Activated CD4-positive, alpha-beta T cell treated with anti-CD3 and anti-CD28 coated beads for 1 hour (primary cell): ENCODE results near the gene BRD9.
"Not testable (repeated sequence)": the region's sequence is repeated elsewhere in the genome, so short reads cannot be mapped to it uniquely, and the experiment has no call there.

Source experiments
- DNase-seq: peaks from one replicate; pipeline ENCODE4 v3.0.0-alpha.2; 2020

Gene BRD9

DNA sequence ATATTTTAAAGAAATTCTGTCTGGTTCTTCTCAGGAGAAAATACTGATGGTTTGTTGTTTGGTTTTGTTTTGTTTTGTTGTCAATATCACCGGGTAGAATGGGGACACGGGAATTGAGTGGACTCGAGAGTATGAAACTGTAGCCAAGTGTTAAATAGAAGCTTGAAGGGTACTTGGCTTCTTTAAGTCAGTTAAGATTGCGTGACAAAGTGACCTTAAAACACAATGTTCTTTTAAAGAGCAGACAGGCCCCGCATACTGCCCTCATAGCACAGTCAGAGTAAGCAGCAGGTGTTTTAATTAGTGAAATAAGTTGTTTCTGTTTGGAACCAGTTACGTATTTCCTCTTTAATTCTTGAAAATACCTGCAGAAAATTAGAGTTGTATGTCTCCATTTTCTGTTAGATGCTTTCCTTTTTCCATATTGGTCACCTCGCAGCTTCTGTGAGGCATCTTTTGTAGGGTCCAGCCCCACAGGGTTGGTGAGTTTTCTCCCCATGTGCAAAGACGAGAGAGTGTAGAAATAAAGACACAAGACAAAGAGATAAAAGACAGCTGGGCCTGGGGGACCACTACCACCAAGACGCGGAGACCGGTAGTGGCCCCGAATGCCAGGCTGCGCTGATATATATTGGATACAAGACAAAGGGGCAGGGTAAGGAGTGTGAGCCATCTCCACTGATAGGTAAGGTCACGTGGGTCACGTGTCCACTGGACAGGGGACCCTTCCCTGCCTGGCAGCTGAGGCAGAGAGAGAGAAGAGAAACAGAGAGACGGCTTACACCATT lies 9.7 kb upstream of the BRD9 start:
- no peak for DNase-seq

DNA sequence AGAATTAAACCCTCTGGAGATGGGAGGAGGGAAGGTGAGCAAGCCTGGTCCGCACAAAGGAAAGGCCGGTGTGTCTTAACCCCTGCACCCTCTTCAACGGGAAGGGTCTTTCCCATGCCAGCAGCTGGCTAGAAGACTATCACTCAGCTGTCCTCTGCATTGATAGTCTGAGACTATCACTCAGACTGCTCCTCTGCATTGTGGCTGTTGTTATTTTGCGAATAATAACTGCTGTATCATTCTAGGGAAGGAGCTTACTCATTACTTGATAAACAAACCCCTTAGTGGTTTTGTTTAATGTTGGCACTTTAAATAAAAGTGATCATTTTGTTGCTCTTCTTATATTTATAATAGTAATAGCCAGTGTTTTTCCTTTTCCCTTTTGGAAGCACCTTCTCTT lies 8.2 kb upstream of the BRD9 start:
- no peak for DNase-seq

- DNase-seq: no peak
Observed at GRCh38 chr5:893711-894110, 1.1 kb upstream of the BRD9 start.

- DNase-seq: no peak
Observed at GRCh38 chr5:893137-893506, 521 bp upstream of the BRD9 start.

GRCh38 chr5:891837-892393 lies 686 bp downstream of the BRD9 start:
- no peak for DNase-seq

GRCh38 chr5:891117-891836 lies 1.3 kb downstream of the BRD9 start:
- no peak for DNase-seq

DNA sequence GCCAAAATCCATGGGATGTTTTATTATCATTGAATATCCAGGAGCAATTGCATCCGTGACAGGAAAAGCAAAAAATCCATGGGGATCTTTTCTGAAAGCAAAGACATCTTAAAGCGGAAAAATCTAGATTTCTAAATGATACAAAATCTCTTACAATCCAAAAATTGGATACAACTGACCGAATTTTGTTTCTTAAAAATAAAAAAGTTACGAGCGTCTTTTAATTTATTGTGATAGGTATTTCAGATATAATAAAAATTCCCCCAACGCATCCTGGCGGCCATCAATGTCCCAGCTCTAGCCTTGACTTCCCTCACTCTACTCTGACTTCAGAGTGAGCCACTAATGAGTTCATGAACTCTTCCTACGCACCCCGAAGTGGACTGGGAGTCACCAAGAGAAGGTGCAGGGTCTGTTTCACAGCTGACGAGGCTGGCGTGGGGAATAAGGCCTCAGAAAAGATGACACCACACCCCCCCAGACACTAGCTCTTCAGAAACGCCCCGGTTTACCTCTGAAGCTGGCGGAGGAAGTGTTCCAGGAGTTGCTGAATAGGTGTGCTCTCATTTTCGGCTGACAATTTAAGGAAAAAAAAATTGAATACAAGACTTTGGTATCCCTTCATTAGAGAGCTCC lies 3.4 kb downstream of the BRD9 start:
- DNase-seq: no peak

DNA sequence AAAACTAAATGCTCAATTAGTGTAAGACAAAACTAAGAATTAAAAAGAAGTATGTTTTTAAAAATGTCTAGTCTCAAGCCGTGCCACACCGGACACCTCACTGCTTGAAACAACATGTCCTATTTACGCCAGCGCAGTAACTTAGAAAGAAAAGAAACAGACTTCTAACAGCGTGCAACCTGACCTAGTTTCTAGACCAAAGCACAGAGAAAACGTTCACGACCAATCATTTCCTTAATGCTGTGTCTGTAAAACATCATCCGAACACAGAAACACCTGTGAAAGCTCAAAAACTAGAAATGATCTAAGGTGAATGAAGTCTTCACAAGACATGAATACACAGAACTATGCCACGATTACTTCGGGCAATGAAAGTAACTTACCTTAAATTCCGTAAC lies 4.0 kb downstream of the BRD9 start:
- DNase-seq: no peak

- DNase-seq: no peak
Observed at GRCh38 chr5:887947-888637, 4.5 kb downstream of the BRD9 start.

DNA sequence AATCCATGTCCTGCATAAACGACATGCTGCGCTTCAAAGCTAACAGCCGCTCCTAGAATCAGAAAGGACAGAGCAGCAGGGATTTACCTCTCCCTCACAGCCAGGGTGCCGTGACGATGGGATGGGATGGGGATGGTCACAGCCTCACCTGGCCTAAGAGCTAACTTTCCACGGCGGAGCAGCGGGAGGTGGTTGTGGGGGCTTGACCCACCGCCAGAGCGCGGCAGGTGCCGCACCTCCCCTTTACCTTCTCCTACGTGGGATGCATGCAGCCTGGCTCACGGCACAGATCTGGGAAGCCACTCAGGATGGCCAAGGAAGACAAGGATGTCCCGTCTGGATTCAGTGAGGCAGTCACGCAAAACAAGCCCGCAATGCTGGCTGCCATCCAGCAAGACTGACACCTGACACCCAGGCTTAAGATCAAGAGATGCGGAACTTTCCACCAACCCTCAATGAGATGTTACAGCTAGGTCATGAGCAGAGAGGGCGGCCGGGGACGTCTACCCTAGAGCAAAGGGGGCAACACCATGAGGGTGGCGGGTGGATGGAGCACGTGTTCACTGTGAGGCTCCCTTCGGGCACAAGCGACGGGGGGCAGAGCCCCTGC lies 5.8 kb downstream of the BRD9 start:
- no peak for DNase-seq

GRCh38 chr5:886036-886435 lies 6.6 kb downstream of the BRD9 start:
- DNase-seq: no peak

GRCh38 chr5:885529-885928 lies 7.1 kb downstream of the BRD9 start:
- DNase-seq: no peak

DNA sequence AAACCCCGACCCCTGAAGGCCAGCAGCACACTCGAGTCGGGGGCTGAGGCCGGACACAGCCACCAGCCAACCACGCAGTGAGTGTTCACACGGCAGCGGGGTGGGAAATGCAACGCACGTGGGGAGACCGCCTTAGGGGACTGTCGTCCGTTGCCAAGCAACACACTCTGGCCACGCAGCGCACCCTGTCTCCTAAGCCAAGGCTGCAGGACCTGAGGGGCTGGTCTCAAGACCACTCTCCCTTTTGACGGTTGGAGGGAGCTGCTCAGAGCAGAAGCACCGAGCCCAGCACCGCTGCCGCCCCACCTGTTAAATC lies 7.5 kb downstream of the BRD9 start:
- no peak for DNase-seq

GRCh38 chr5:884345-885126 lies 8.1 kb downstream of the BRD9 start:
- DNase-seq: no peak

DNA sequence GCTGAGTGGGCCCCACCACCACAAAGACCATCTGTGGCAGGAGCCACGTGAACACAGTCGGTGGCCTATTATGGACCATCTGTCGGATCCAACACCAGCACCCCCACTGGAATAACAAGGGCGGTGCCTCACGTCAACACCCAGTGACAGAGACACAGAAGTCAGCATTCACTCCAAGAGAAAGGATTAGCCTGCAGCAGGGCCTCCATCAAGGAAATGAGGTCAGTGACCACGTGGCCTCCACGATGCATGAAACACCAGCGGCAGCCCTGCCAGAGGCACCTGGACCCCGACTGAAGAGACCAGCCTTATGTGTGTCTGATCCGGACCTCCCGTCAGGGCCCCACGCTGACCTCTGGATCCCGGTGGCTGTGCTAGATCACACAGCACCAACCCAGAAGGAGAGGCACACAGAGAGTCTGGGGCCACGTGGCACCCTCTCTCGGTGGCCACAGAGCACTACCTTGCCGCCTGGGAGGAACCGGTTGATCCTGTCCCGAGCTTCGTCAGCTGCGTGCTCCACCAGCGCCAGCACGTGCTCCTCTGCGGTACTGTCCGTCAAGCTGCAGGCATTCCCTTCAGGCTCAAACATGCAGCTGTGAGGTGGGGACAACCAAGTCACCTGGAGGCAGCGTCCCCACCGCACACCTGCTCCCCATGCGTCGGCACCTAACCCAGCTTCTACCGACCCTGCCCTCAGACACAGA lies 9.0 kb downstream of the BRD9 start:
- no peak for DNase-seq

GRCh38 chr5:882253-883183 lies 10.1 kb downstream of the BRD9 start:
- DNase-seq: no peak

DNA sequence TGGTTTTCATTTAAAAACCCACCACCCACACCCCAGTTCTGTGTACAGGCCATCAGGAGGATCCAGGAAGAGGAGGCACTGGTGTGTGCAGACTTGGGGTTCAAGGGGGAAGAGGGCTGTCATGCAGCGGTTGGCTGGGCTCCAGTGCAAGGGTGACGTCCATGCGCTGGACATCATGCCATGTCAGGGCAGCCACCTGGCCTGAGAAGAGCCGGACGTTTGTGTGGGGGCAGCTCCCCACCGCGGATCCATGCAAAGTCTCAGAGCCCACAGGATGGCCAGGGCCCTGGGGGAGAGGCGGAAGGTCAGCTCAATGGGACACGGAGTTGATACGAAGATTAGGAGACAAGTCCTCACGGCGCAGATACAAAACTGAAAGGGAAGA lies 11.1 kb downstream of the BRD9 start:
- DNase-seq: no peak

GRCh38 chr5:880816-881550 lies 11.6 kb downstream of the BRD9 start:
- DNase-seq: no peak

GRCh38 chr5:878677-879076 lies 13.9 kb downstream of the BRD9 start:
- not testable (repeated sequence) for DNase-seq

DNA sequence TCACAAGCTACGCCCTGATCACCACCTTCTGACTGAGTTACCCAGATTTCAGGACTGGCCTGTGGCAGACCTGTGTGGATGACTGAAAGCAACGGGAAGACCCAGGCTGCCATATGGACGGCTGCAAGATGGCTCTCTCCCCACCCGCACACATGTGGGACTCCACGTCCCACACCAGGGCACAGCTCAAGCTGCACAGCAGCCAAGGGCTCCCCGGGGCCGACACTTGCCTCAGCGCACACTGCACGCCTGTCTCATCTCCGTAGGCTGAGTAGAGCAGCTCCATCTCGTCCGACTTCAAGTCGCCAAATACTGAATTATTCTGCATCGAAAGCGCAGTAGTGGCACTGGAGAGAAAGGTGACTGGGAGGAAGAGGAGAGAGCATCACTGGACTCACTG lies 14.5 kb downstream of the BRD9 start:
- no peak for DNase-seq
